H9 (cell line): ENCODE measurements around the gene HSD17B2. TPM values are rescaled to one million over a fixed set of nuclear protein-coding genes. Genes with fewer than 3 reads are reported as not detected.

Experiments
- DNase-seq: peaks from one replicate; pipeline ENCODE4 v3.0.0-alpha.2; 2017
- H2AFZ ChIP-seq: one replicate; pipeline ENCODE4 v1.6.1; 2013; ENCODE audit warnings: mild to moderate bottlenecking, low read length, control low read depth, moderate library complexity
- H2AK5ac ChIP-seq: 2 replicates; pipeline ENCODE4 v1.6.1; 2013; ENCODE audit warnings: low read length, control low read depth, mixed read lengths; ENCODE audit not compliant: insufficient read length
- H2BK120ac ChIP-seq: one replicate; pipeline ENCODE4 v1.6.1; 2013; ENCODE audit warnings: low read depth, mild to moderate bottlenecking, low read length, control low read depth, inconsistent platforms; ENCODE audit not compliant: poor library complexity, severe bottlenecking
- H2BK12ac ChIP-seq: 2 replicates; pipeline ENCODE4 v1.6.1; 2013; ENCODE audit warnings: low read length, control low read depth, mixed read lengths, low read depth; ENCODE audit not compliant: insufficient read length
- H2BK15ac ChIP-seq: 2 replicates; pipeline ENCODE4 v1.6.1; 2013; ENCODE audit warnings: low read depth, low read length, control low read depth
- H2BK20ac ChIP-seq: one replicate; pipeline ENCODE4 v1.6.1; 2013; ENCODE audit warnings: low read depth, mild to moderate bottlenecking, low read length, control low read depth, inconsistent platforms; ENCODE audit not compliant: poor library complexity, severe bottlenecking
- H2BK5ac ChIP-seq: 2 replicates; pipeline ENCODE4 v1.6.1; 2013; ENCODE audit warnings: low read length, control low read depth, mixed read lengths; ENCODE audit not compliant: insufficient read length
- H3K14ac ChIP-seq: 2 replicates; pipeline ENCODE4 v1.6.1; 2013; ENCODE audit warnings: low read length, control low read depth; ENCODE audit not compliant: insufficient read depth
- H3K18ac ChIP-seq: 2 replicates; pipeline ENCODE4 v1.6.1; 2013; ENCODE audit warnings: low read depth, mild to moderate bottlenecking, mixed read lengths, low read length, control low read depth; ENCODE audit not compliant: insufficient read length
- H3K23ac ChIP-seq: 2 replicates; pipeline ENCODE4 v1.6.1; 2013; ENCODE audit warnings: low read length, control low read depth, mixed read lengths, low read depth; ENCODE audit not compliant: insufficient read length
- H3K23me2 ChIP-seq: 2 replicates; pipeline ENCODE4 v1.6.1; 2013; ENCODE audit warnings: low read depth, mild to moderate bottlenecking, mixed read lengths, low read length, control low read depth; ENCODE audit not compliant: insufficient read length, poor library complexity, severe bottlenecking
- H3K27ac ChIP-seq: 2 replicates; pipeline ENCODE4 v1.5.1; 2013; ENCODE audit warnings: low read length, control low read depth, mixed read lengths, low read depth; ENCODE audit not compliant: insufficient read length
- H3K27me3 ChIP-seq: 2 replicates; pipeline ENCODE4 v1.6.1; 2013; ENCODE audit warnings: low read length, control low read depth, inconsistent platforms; ENCODE audit not compliant: insufficient read depth
- H3K4ac ChIP-seq: 2 replicates; pipeline ENCODE4 v1.6.1; 2013; ENCODE audit warnings: low read depth, mild to moderate bottlenecking, control low read depth, inconsistent platforms, low read length, moderate library complexity
- H3K4me1 ChIP-seq: 2 replicates; pipeline ENCODE4 v1.6.1; 2013; ENCODE audit warnings: low read length, control low read depth, inconsistent platforms; ENCODE audit not compliant: insufficient read depth
- H3K4me2 ChIP-seq: 2 replicates; pipeline ENCODE4 v1.6.1; 2013; ENCODE audit warnings: low read length, control low read depth, mixed read lengths; ENCODE audit not compliant: insufficient read length, insufficient read depth
- H3K56ac ChIP-seq: 2 replicates; pipeline ENCODE4 v1.6.1; 2013; ENCODE audit warnings: low read depth, mild to moderate bottlenecking, mixed read lengths, low read length, control low read depth; ENCODE audit not compliant: insufficient read length
- H3K79me1 ChIP-seq: 2 replicates; pipeline ENCODE4 v1.6.1; 2013; ENCODE audit warnings: low read depth, mild to moderate bottlenecking, moderate library complexity, low read length, control low read depth, inconsistent platforms; ENCODE audit not compliant: insufficient read depth, poor library complexity, severe bottlenecking
- H3K79me2 ChIP-seq: 2 replicates; pipeline ENCODE4 v1.6.1; 2013; ENCODE audit warnings: low read length, control low read depth, inconsistent platforms; ENCODE audit not compliant: insufficient read depth
- H3K9ac ChIP-seq: 2 replicates; pipeline ENCODE4 v1.6.1; 2013; ENCODE audit warnings: low read length, control low read depth, mixed read lengths; ENCODE audit not compliant: insufficient read length; ENCODE audit errors: extremely low read depth
- H3K9me3 ChIP-seq: one replicate; pipeline ENCODE4 v1.6.1; 2013; ENCODE audit warnings: low read depth, low read length, inconsistent platforms; ENCODE audit not compliant: control insufficient read depth
- H3T11ph ChIP-seq: one replicate; pipeline ENCODE4 v1.6.1; 2013; ENCODE audit warnings: mild to moderate bottlenecking, low read length, control low read depth, inconsistent platforms
- H4K20me1 ChIP-seq: one replicate; pipeline ENCODE4 v1.6.1; 2013; ENCODE audit not compliant: control insufficient read depth, insufficient read length, insufficient read depth
- H4K5ac ChIP-seq: 2 replicates; pipeline ENCODE4 v1.6.1; 2013; ENCODE audit warnings: low read depth, mild to moderate bottlenecking, mixed read lengths, low read length, control low read depth; ENCODE audit not compliant: insufficient read length
- H4K8ac ChIP-seq: replicated peaks from 2 replicates; pipeline ENCODE4 v1.6.1; 2013; ENCODE audit warnings: low read length, control low read depth, mixed read lengths, low read depth; ENCODE audit not compliant: insufficient read length
- H4K91ac ChIP-seq: 2 replicates; pipeline ENCODE4 v1.6.1; 2013; ENCODE audit warnings: low read depth, mild to moderate bottlenecking, moderate library complexity, mixed read lengths, low read length, control low read depth; ENCODE audit not compliant: insufficient read length
- H3K27ac Mint-ChIP-seq, 3 experiments: 2 replicates in 2 of 3; 3 replicates in 1 of 3; pipeline ENCODE4 v1.8.0; 2020 to 2021; ENCODE audit warnings: mixed read lengths in 3 of 3, mild to moderate bottlenecking in 1 of 3, moderate library complexity in 1 of 3
- H3K27me3 Mint-ChIP-seq: 2 replicates; pipeline ENCODE4 v1.8.0; 2021; ENCODE audit warnings: low read depth, mild to moderate bottlenecking, moderate library complexity, mixed read lengths
- H3K36me3 Mint-ChIP-seq, 3 experiments: 2 replicates in 2 of 3; 3 replicates in 1 of 3; pipeline ENCODE4 v1.8.0; 2020 to 2021; ENCODE audit warnings: low read depth in 3 of 3, mixed read lengths in 3 of 3; ENCODE audit not compliant: insufficient read depth in 1 of 3
- H3K4me1 Mint-ChIP-seq, 2 experiments: 2 replicates each; pipeline ENCODE4 v1.8.0; 2020; ENCODE audit warnings: mixed read lengths in 2 of 2
- H3K4me3 Mint-ChIP-seq, 2 experiments: 2 replicates in 1 of 2; 3 replicates in 1 of 2; pipeline ENCODE4 v1.8.0; 2020 to 2021; ENCODE audit warnings: mild to moderate bottlenecking in 2 of 2, mixed read lengths in 2 of 2, moderate library complexity in 1 of 2
- H3K9me3 Mint-ChIP-seq, 2 experiments: 2 replicates in 1 of 2; 3 replicates in 1 of 2; pipeline ENCODE4 v1.8.0; 2020; ENCODE audit warnings: mild to moderate bottlenecking in 2 of 2, mixed read lengths in 2 of 2, moderate library complexity in 1 of 2
- WGBS: extraction: QIAGEN DNeasy Blood & Tissue Kit; methylation state at CpG from one replicate; pipeline ENCODE4 v1.1.7; 2013; ENCODE audit warnings: missing lambda C conversion rate, low lambda C conversion rate, mixed read lengths; ENCODE audit not compliant: insufficient read length; ENCODE audit errors: extremely low coverage; 5-methylcytosine and 5-hydroxymethylcytosine counted together
- total RNA-seq: library from RNA; stranded (reverse); gene quantifications from 2 replicates; pipeline ENCODE4 v1.2.1, GENCODE V29; 2021
- TF ChIP-seq, protein P1 (sequence below): fragments of 200-600 bp; sonication (generic); conservative IDR thresholded peaks from 3 replicates; pipeline ENCODE4 v1.8.0; 2021; ENCODE audit warnings: antibody characterized with exemption, mild to moderate bottlenecking

Gene HSD17B2
- total RNA-seq, 1 experiment from 2014 or later, result not detected

DNA sequence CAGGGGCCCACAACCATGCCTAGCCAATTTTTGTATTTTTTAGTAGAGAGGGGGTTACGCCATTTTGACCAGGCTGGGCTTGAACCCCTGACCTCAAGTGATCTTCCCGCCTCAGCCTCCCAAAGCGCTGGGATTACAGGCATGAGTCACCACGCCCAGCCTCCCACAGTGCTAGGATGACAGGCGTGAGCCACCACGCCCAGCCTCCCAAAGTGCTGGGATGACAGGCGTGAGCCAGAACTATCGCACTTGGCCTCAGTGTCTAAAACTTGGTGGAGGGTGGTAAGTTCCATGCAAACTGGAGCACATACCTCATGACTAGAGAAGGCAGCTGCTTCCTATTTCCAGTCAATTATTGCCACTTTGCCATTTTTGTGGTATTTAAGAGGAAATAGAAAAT lies 7.1 kb downstream of the HSD17B2 start:
- peaks cover 4% of the 10 kb centered on the region; the same call in 1 of the 2 replicates for H3K27me3 Mint-ChIP-seq
- no peak overlapping the region for H3K4me3 Mint-ChIP-seq
- Histone ChIP-seq H3K9me3 (no peaks in the 10 kb centered on the region), H3K23ac (no peak overlapping the region), H2AK5ac (no peak overlapping the region), H3K79me2 (no peaks in the 10 kb centered on the region), H2BK20ac (no peak overlapping the region), H4K20me1 (no peaks in the 10 kb centered on the region), H3K4me1 (peaks cover 4% of the 10 kb centered on the region; the same call in 1 of the 2 replicates), H2BK15ac (no peak overlapping the region), H3K27ac (no peak overlapping the region), H3T11ph (no peak overlapping the region), H3K23me2 (no peaks in the 10 kb centered on the region), H2BK12ac (no peak overlapping the region), H4K5ac (no peak overlapping the region), H2BK5ac (no peak overlapping the region), H4K91ac (no peak overlapping the region), H3K18ac (no peak overlapping the region), H3K56ac (no peak overlapping the region), H3K4me2 (no peak overlapping the region), H3K79me1 (no peaks in the 10 kb centered on the region), H3K27me3 (no peaks in the 10 kb centered on the region), H2BK120ac (no peak overlapping the region), H2AFZ (no peak overlapping the region), H3K14ac (no peak overlapping the region), H4K8ac (no peak overlapping the region), H3K9ac (no peak overlapping the region), H3K4ac (no peak overlapping the region)
- no peak overlapping the region for H3K27ac Mint-ChIP-seq
- peaks cover 6 to 9% of the 10 kb centered on the region in 2 experiments for H3K4me1 Mint-ChIP-seq
- no peak for DNase-seq
- WGBS, result no CpG with 5 or more reads among the region's 8 CpGs
- no peaks in the 10 kb centered on the region for H3K36me3 Mint-ChIP-seq
- no peaks in the 10 kb centered on the region for H3K9me3 Mint-ChIP-seq
- TF ChIP-seq, protein P1, sequence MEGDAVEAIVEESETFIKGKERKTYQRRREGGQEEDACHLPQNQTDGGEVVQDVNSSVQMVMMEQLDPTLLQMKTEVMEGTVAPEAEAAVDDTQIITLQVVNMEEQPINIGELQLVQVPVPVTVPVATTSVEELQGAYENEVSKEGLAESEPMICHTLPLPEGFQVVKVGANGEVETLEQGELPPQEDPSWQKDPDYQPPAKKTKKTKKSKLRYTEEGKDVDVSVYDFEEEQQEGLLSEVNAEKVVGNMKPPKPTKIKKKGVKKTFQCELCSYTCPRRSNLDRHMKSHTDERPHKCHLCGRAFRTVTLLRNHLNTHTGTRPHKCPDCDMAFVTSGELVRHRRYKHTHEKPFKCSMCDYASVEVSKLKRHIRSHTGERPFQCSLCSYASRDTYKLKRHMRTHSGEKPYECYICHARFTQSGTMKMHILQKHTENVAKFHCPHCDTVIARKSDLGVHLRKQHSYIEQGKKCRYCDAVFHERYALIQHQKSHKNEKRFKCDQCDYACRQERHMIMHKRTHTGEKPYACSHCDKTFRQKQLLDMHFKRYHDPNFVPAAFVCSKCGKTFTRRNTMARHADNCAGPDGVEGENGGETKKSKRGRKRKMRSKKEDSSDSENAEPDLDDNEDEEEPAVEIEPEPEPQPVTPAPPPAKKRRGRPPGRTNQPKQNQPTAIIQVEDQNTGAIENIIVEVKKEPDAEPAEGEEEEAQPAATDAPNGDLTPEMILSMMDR, result no peak
